GM19043 (cell line): ENCODE data around the gene TBRG4.

Experiments
- ATAC-seq: cut with Tn5 transposase; IDR thresholded peaks from one replicate; pipeline ENCODE4 v1.9.1; 2021; ENCODE audit warnings: low read depth; ENCODE audit not compliant: unreplicated experiment

The TBRG4 gene

GRCh38 chr7:45092931-45093235 lies 18.6 kb downstream of the TBRG4 start:
- no peak for ATAC-seq

- no peak for ATAC-seq
Observed at GRCh38 chr7:45092100-45092930, 19.2 kb downstream of the TBRG4 start.

- ATAC-seq: no peak
Observed at GRCh38 chr7:45089341-45089891, 22.1 kb downstream of the TBRG4 start.

GRCh38 chr7:45088821-45089340 lies 22.6 kb downstream of the TBRG4 start, which contains the start of gene NACAD:
Gene NACAD (minus strand): TSS chr7:45088969. CDS start chr7:45088894, 75 bp downstream.
- ATAC-seq: no peak

- no peak for ATAC-seq
Observed at GRCh38 chr7:45088146-45088701, 23.3 kb downstream of the TBRG4 start.

GRCh38 chr7:45087301-45088145 lies 24.0 kb downstream of the TBRG4 start:
- no peak for ATAC-seq

GRCh38 chr7:45086331-45087065 lies 25.0 kb downstream of the TBRG4 start:
- ATAC-seq: no peak

- ATAC-seq: no peak
Observed at GRCh38 chr7:45085619-45086200, 25.8 kb downstream of the TBRG4 start.

GRCh38 chr7:45084901-45085618 lies 26.4 kb downstream of the TBRG4 start:
- ATAC-seq: no peak

GRCh38 chr7:45084336-45084735 lies 27.2 kb downstream of the TBRG4 start:
- ATAC-seq: no peak

- ATAC-seq: no peak
Observed at GRCh38 chr7:45082831-45083331, 28.6 kb downstream of the TBRG4 start.

- no peak for ATAC-seq
Observed at GRCh38 chr7:45082031-45082830, 29.3 kb downstream of the TBRG4 start.

- ATAC-seq: no peak
Observed at GRCh38 chr7:45081670-45081974, 29.9 kb downstream of the TBRG4 start.

- ATAC-seq: no peak
Observed at GRCh38 chr7:45080958-45081669, 30.4 kb downstream of the TBRG4 start.

GRCh38 chr7:45080265-45080957 lies 31.1 kb downstream of the TBRG4 start:
- ATAC-seq: no peak

- ATAC-seq: no peak
Observed at GRCh38 chr7:45078125-45078681, 33.3 kb downstream of the TBRG4 start.

GRCh38 chr7:45077579-45077978 lies 33.9 kb downstream of the TBRG4 start:
- ATAC-seq: no peak
